NK-92 (cell line): ENCODE results near the gene FRMD4A.

ENCODE experiments used
- DNase-seq: peaks from one replicate; lab custom pipeline; 2025; ENCODE audit not compliant: unreplicated experiment; lab: John Stamatoyannopoulos, UW

The FRMD4A gene

DNA sequence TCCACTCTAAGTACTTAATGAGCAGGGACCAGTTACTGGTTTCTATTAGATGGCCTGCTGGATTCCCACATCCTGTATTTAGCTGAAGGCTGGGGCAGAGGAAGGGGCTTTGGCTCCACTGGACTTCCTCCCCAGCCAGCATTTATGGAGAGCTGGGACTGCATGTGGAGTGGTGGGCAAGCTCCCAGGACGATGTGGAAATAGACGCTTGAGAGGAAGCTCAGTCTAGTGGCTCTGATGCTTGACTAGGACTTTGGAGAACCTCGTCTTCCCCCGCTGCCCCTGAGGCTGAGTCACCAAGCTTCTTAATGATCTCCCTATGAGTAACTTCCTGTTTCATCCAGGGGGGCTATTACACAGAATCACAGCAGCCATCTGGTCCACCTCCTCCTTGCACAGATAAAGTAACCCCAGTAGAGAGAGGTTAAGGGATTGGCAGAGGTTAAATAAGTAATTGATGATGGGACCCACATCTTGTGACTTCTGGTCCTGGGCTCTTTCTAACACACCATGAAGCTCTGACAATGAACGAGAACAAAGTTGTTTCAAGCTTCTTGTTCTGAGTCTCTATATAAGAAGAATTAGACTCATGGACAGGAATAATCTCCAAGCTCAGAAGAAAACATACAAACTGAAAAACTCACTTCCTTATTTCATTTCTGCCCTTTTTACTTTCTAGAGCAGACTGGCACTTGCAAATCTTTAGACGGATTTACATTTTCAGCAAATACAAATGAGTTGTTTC lies 617.7 kb downstream of the FRMD4A start:
- no peak for DNase-seq

GRCh38 chr10:13712476-13712836 lies 618.3 kb downstream of the FRMD4A start:
- no peak for DNase-seq

- no peak for DNase-seq
Measured at GRCh38 chr10:13711291-13711690, 619.4 kb downstream of the FRMD4A start.

DNA sequence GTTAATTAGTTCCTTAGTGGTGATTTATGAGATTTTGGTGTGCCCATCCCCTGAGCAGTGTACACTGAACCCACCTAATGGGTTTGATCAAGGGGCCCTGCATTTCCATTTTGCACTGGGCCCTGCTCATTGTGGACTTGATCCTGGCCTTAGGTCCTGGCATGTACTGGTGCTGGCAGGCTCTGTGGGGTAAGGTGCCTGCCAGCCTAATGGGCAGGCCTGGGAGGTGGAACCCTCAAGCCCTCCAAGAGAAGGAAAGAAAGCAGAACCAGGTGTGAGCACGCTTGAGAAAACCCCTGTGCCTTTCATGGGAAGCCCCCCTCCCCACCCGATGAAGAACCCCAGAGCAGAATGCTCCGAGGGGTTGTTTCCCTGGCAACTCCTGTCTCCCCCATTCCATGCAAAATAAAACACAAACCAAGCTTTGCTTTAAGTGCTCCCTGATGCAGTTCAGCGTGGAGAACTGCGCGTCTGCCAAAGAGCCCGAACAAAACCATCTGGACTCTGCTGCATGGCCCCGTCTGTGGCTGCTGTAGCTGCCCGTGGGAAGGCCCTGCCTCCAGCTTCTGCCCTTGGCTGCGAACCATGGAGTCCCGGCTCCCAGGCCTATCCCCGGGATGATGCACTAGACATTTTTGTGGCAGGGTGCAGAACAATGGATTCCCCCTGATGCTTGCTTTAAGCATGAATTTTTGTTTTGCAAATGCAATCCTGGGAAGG lies 620.6 kb downstream of the FRMD4A start:
- no peak for DNase-seq

DNA sequence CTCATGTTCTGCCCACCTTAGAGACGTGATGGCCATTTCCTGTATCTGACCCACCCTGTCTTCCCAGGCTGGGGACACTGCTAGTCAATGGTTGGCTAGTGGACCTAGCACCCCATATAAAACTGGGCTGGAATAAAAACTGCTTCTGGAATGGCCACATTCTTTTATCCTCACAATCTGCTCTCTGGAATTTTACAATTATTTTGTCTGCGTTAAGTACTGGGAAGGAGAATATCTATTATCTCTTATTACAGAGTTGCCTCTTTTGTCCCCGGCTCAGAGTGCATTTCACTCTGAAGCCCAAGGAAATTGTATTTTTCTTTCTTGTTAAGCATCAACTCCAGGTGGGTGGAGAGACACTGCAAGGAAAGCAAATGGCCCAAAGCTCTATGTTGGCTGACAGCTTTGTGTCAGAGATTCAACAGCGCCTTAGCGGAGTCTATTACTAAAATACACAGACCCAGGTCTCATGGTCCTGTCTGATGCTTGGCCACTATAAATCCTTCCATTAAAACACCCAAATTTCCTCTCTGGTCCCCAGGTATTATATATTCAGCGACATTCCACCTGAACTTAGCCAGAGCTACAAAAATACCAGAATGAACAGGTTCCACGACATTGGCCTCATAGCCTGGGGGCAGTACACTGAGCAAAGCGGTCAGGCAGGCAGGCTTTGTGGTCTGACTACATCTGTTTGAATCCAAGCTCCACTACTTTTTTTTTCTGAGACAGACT lies 622.3 kb downstream of the FRMD4A start:
- DNase-seq = no peak

- DNase-seq = no peak
Measured at GRCh38 chr10:13707156-13707881, 623.4 kb downstream of the FRMD4A start.

- DNase-seq = no peak
Measured at GRCh38 chr10:13706604-13707003, 624.1 kb downstream of the FRMD4A start.

DNA sequence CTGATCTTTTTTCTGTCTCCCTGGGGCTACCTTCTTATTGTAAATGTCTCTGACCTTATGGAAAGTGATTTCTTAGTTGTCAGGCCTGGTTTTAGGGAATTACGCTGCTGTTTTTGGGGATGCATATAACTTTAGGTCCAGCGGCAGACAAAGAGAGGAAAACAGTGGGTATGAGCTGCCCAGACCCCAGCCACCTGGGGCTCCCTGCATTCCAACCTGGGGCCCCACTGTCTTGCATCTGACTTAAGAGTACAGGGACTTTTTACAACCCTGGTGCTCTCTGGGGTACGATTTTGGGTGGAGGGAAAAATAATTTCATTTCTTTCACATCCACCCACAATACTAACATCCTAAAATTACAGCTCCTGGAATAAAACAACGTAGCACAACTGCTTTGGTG lies 624.5 kb downstream of the FRMD4A start:
- DNase-seq = no peak

DNA sequence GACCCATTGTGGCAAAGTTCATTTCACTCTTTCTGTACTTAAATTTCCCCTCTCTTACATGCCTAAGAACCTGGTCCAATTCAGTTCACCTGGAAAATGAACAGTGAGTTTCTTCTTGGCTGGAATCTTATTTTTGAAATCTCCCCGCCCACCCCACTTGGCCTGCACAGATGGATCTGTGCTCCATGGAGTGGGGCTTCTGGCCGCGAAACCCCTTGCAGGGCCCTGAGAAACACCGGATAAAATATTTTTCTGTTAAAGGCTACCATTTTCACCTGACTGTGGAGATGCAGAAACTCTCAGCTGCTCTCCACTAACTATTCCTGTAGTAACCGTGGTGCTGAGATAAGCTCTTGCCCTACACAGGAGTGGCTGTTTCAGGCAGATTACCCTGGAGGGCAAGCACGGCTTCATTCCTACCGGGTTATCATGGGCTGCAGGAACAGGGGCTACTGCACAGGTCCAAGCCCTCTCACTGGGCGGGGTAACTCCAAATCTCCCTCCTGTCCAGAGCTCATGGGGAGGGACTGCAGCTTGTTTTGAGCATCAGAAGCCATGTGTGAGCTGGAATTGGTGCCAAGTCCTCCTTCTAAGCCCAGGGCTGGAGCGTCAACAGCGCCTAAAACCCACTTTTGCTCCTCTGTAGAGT lies 625.1 kb downstream of the FRMD4A start:
- DNase-seq = no peak

GRCh38 chr10:13704964-13705363 lies 625.8 kb downstream of the FRMD4A start:
- DNase-seq = no peak

- DNase-seq = no peak
Measured at GRCh38 chr10:13703997-13704536, 626.7 kb downstream of the FRMD4A start.

DNA sequence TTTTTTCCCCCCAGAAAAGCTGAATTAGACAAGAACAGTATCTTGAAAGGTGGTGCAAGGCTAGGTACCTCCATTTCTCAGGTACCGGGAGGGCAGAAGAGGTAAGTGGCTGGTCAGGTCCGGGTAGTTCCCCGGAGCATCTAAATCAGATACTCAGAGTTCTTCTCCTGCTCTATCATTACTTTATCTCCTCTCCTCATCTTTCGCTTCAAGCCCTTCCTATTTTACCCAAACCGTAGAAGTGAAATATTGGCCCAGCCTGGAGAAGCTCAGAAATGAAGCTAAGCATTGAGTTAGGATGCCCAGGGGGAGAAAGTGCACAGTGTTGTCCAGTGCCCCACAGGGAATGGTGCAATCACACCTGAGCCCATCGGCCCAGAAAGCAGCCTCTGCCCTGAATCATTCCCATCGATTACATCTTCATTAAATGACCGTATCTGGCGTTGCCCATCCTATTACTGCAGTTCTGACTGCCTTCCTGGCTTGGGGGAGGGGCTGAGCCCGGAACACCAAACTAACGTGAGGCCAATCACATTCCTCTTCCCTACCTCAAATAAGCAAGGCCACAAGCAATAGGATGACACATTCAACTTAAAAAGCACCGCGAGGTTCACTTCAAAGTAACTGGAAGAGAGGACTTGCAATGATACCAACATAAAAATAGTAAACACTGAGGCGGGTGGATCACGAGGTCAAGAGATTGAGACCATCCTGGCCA lies 627.5 kb downstream of the FRMD4A start:
- no peak for DNase-seq

GRCh38 chr10:13701157-13701919 lies 629.4 kb downstream of the FRMD4A start:
- no peak for DNase-seq

DNA sequence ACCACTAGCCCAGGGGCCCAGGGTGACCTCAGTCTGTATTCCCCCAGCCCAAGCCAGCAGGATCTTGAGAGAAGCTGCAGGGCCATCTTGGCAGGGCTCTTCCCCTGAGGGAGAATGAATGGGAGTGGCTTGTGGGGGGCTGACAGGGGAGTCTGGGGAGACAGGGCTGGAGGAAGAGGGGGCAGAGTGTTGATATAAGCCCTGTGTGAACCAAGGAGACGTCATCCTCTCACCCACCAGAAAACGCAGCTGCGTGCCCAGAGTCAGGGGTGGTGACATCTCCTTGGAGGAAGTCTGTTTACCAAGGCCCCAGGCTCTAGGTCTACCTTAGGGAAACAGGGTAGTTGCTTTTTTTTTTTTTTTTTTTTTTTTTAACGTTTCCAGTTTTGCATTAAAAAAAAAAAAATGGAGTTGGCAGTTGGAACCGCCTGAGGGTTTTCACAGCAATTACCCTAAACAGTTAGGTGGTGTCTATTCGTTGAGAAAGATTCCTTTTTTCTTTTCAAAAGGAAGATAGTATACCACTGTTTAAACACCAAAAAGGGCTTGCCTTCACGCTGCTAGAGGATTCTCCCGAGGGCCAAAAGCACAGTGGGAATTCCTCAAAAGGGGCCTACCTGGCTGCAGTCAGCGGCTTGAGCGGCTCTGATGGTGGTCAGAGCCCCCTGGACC lies 630.1 kb downstream of the FRMD4A start:
- DNase-seq = no peak

DNA sequence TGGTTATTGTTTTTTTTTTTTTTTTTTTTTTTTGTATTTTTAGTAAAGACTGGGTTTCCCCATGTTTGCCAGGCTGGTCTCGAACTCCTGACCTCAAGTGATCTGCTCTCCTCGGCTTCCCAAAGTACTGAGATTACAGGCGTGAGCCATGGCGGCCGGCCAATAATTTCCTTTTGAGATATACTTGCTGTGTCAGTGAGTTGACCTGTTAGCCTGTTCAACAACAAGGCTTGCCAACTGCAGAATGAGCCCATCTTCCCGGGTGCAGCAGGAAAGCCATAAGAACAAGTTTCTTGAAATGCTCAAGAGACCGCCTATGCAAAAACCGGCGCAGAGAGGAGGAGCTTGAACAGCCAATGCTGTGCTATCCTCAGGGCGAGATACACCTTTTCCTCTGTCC lies 631.5 kb downstream of the FRMD4A start:
- no peak for DNase-seq

- DNase-seq = no peak
Measured at GRCh38 chr10:13698217-13698616, 632.5 kb downstream of the FRMD4A start.

- DNase-seq = no peak
Measured at GRCh38 chr10:13696071-13696470, 634.7 kb downstream of the FRMD4A start.

DNA sequence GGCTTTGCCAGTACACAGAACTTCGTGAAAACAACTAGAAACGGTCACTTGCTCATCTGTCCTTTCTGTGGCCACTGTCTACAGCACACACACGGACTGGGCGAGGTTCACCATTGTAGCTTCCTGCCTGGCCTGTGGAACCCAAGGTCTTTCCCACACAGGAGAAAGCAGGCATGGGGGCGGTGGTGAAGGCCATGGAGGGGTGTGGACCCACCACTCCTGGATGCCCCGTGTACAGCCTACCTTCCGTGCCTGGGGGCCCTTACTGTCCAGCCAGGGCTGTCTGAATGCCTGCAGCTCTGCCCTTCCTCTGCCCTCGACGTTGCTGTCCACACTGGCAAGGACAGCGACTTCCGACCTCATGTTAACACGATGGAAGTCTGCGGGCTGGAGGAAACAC lies 635.1 kb downstream of the FRMD4A start:
- no peak for DNase-seq
